ENCODE measurements around the gene MBTD1.

DNA sequence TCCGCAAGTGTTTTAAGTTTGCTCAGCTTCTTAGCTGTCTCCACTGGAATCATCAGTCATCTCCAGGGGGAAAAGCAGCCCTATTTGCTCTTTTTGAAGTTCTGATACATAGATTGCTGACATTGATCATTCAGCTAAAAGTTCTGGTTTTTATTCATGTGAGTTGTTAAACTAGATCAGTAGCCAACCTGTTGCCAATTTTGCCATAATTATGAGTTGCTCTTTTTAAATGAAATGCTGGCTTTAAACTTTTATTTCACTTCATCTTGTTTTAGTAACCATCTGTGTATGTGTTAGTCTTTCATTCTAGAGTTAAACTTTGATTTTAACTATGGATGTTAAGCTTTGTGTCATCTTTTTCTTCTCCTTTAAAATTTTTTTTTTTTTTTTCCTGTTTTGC lies 13.0 kb upstream of the MBTD1 start:
- TF ChIP-seq POLR2AphosphoS5 (IDR thresholded peaks at IDR 0.05; ENCODE audit: control insufficient read depth, insufficient read depth, low read depth, low read length), result no peak
- TF ChIP-seq, protein P1, sequence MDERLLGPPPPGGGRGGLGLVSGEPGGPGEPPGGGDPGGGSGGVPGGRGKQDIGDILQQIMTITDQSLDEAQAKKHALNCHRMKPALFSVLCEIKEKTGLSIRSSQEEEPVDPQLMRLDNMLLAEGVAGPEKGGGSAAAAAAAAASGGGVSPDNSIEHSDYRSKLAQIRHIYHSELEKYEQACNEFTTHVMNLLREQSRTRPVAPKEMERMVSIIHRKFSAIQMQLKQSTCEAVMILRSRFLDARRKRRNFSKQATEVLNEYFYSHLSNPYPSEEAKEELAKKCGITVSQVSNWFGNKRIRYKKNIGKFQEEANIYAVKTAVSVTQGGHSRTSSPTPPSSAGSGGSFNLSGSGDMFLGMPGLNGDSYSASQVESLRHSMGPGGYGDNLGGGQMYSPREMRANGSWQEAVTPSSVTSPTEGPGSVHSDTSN (CRISPR knock-in tag; IDR thresholded peaks at IDR 0.05; ENCODE audit: low read depth), result no peak
- TF ChIP-seq, protein P1 (tag; conservative IDR thresholded peaks at IDR 0.05; ENCODE audit: low read depth), result no peak
- TF ChIP-seq POLR2A (conservative IDR thresholded peaks at IDR 0.05), result no peak
- no peak for TF ChIP-seq CREB1 (IDR thresholded peaks at IDR 0.05)
- TF ChIP-seq CREB1 (CRISPR knock-in tag; IDR thresholded peaks at IDR 0.05), result no peak
- TF ChIP-seq EGR1 (conservative IDR thresholded peaks at IDR 0.05), result no peak
- no peak for TF ChIP-seq L3MBTL2 (IDR thresholded peaks at IDR 0.05)
